ENCODE data around the gene SETBP1. TPM values are rescaled to one million over a fixed set of nuclear protein-coding genes. Genes with fewer than 3 reads are reported as not detected.

SETBP1 gene
- total and polyA plus RNA-seq, 2 of the 13 experiments (the other 11 are each of a cell fraction or from before 2014, with no cell fraction given) = 0.18 to 0.65 TPM

DNA sequence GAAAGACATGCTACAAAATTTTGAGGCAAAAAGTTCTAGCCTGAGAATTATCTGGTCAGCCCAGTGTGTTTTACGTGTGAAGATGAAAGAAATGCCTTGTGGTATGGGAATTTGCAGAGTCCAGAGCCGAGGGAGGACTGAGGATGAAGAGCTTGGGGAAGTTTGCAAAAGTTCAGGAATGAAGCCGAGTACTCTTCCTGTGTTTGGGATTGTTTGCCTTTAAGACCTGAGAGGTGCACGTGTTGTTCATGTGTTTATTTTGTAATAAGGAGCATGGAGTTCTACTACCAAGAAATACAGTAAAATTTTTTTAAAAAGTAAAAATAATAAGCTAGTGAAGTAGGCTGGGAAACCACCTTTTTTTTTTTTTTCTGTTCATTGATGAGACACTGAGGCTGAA, 14.8 kb downstream of the SETBP1 start:
- H3K9me3 ChIP-seq (ENCODE audit: low read length) = no peaks in the 10 kb centered on the region
- FAIRE-seq = no peak
- BruUV-seq (replicated peaks) = no TSS peak
- intact Hi-C loops (cut with micrococcal nuclease; ENCODE audit: unreplicated experiment) = loop anchor here (10.0 kb wide), 1 partner anchor 59 kb away; no protein-coding TSS in a partner anchor
- no peak overlapping the region for H2AFZ ChIP-seq (ENCODE audit: low read length)
- TF ChIP-seq PHB2 (IDR thresholded peaks at IDR 0.05; ENCODE audit: partially characterized antibody) (no peak), ZNF329 (CRISPR knock-in tag; IDR thresholded peaks at IDR 0.05; ENCODE audit: low read depth) (no peak), ZNF263 (CRISPR knock-in tag; IDR thresholded peaks at IDR 0.05) (0 out of 2 replicates have a peak, but pooled peaks have one; percentile 37), WIZ (CRISPR knock-in tag; IDR thresholded peaks at IDR 0.05) (no peak)
- TF ChIP-seq, protein P1, sequence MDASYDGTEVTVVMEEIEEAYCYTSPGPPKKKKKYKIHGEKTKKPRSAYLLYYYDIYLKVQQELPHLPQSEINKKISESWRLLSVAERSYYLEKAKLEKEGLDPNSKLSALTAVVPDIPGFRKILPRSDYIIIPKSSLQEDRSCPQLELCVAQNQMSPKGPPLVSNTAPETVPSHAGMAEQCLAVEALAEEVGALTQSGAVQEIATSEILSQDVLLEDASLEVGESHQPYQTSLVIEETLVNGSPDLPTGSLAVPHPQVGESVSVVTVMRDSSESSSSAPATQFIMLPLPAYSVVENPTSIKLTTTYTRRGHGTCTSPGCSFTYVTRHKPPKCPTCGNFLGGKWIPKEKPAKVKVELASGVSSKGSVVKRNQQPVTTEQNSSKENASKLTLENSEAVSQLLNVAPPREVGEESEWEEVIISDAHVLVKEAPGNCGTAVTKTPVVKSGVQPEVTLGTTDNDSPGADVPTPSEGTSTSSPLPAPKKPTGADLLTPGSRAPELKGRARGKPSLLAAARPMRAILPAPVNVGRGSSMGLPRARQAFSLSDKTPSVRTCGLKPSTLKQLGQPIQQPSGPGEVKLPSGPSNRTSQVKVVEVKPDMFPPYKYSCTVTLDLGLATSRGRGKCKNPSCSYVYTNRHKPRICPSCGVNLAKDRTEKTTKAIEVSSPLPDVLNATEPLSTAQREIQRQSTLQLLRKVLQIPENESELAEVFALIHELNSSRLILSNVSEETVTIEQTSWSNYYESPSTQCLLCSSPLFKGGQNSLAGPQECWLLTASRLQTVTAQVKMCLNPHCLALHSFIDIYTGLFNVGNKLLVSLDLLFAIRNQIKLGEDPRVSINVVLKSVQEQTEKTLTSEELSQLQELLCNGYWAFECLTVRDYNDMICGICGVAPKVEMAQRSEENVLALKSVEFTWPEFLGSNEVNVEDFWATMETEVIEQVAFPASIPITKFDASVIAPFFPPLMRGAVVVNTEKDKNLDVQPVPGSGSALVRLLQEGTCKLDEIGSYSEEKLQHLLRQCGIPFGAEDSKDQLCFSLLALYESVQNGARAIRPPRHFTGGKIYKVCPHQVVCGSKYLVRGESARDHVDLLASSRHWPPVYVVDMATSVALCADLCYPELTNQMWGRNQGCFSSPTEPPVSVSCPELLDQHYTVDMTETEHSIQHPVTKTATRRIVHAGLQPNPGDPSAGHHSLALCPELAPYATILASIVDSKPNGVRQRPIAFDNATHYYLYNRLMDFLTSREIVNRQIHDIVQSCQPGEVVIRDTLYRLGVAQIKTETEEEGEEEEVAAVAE (CRISPR knock-in tag; IDR thresholded peaks at IDR 0.05; ENCODE audit: borderline replicate concordance) = no peak
- H3K4me3 ChIP-seq (replicated peaks in 1 of 3; ENCODE audit: insufficient read depth in 1 of 3, low read depth in 2 of 3, low read length in 3 of 3) = no peak overlapping the region
- ChIA-PET CTCF (ENCODE audit: low intra/inter-chr PET ratio, low total read pairs) (no interaction called here), POLR2A (no interaction called here)
- DNase-seq (ENCODE audit: low spot score) = no peak
- no peaks in the 10 kb centered on the region for H3K27me3 ChIP-seq (ENCODE audit: control insufficient read depth in 1 of 2, insufficient read depth in 2 of 2, low read length in 2 of 2)
- in situ Hi-C loops (cut with HindIII; ENCODE audit: extremely low pct_ligation_motif_present, low pct_unique_long_range_greater_than_20kb) = loop anchor here (25.0 kb wide), 2 partner anchors 92 to 517 kb away; no protein-coding TSS in a partner anchor
- H4K20me1 ChIP-seq (ENCODE audit: insufficient read depth, low read length) = no peaks in the 10 kb centered on the region
- peaks cover 9% of the 10 kb centered on the region; the same call in 1 of the 2 replicates for H3K4me1 ChIP-seq (ENCODE audit: insufficient read depth, low read length)
- H3K36me3 ChIP-seq (replicated peaks in 1 of 2; ENCODE audit: control insufficient read depth in 1 of 2, insufficient read depth in 2 of 2, low read length in 2 of 2) = no peaks in the 10 kb centered on the region
- no peak overlapping the region for H3K4me2 ChIP-seq (ENCODE audit: low read depth, low read length)
- no peaks in the 10 kb centered on the region for H3K79me2 ChIP-seq (ENCODE audit: insufficient read depth, low read length)
- H3K27ac ChIP-seq (ENCODE audit: extremely low read length, insufficient read depth, low read length) = no peak overlapping the region
- ATAC-seq = no peak
- no peak overlapping the region for H3K9ac ChIP-seq (ENCODE audit: insufficient read depth, low read depth, low read length)
- WGBS (ENCODE audit: low lambda C conversion rate) = 10% methylated on average over 4 of the region's 4 CpGs
